GM18951 (cell line): Measurements from ENCODE around the gene ZNF212.
"Not testable (repeated sequence)": the region's sequence is repeated elsewhere in the genome, so short reads cannot be mapped to it uniquely, and the experiment has no call there.

Experiments
- POLR2A ChIP-seq: IDR thresholded peaks from 4 replicates; pipeline ENCODE4 v1.6.1; 2011; ENCODE audit warnings: mild to moderate bottlenecking; ENCODE audit not compliant: insufficient read length, insufficient read depth; ENCODE audit errors: extremely low read depth
- in situ Hi-C: fragments of 300-500 bp; cut with MboI; formaldehyde crosslinking; loops from one replicate; pipeline ENCODE4 v1.12.0; 2022; ENCODE audit warnings: low sequenced_read_pairs, mixed read lengths, inconsistent platforms; ENCODE audit not compliant: unreplicated experiment

The ZNF212 gene

DNA sequence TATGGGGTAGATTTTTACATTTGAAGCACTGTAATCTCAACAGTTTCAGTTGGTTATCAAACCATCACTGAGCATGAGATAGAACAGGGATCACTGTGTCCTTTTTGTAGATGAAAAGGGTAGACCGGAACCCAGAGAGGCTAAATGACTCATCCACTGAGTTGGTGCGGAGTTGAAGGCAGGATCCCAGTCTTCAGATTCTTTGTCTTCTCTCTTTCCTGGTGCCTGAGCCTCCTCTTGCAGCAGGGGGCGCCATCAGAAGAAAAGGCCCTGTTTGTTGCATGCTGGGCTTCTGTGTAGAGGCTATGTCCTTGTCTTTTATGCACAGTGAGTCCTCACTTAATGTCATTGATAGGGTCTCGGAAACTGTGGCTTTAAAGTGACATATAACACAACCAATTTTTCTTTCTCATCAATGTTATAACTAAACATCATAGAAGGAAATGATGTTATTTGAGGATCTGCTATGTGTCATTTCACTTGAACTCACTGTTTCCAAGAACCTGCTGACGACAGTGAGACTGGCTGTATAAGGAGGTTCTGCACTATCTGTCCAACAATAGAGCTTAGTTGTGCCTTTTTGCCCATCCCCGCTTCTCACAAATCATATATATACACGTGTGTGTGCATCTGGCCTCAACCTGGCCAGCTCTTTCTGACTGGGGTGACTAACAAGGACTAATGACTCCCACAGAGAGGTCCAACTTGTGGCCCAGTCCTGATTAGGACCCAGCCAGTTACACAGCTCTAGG is 29.8 kb upstream of the ZNF212 start:
- no peak for TF ChIP-seq POLR2A
- in situ Hi-C loops: no loop called here

DNA sequence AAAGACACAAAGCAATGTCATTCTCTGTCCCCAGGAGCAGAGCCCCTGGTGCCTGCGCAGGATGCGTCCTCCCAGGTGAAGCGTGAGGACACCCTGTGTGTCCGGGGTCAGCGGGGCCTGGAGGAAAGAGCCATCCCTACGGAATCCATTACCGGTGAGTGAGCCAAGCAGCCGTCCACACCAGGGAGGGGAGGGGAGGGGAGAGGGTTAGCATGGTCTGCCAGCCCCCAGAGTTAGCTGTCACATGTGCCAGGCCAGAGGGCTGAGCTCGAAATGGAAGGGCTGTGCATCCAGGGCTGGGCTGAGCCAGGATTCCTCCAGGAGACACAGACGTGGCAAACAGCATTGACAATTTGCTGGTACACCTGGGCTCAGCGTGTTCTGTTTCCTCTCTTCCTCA is 28.9 kb upstream of the ZNF212 start:
- no peak for TF ChIP-seq POLR2A
- in situ Hi-C loops: no loop called here

DNA sequence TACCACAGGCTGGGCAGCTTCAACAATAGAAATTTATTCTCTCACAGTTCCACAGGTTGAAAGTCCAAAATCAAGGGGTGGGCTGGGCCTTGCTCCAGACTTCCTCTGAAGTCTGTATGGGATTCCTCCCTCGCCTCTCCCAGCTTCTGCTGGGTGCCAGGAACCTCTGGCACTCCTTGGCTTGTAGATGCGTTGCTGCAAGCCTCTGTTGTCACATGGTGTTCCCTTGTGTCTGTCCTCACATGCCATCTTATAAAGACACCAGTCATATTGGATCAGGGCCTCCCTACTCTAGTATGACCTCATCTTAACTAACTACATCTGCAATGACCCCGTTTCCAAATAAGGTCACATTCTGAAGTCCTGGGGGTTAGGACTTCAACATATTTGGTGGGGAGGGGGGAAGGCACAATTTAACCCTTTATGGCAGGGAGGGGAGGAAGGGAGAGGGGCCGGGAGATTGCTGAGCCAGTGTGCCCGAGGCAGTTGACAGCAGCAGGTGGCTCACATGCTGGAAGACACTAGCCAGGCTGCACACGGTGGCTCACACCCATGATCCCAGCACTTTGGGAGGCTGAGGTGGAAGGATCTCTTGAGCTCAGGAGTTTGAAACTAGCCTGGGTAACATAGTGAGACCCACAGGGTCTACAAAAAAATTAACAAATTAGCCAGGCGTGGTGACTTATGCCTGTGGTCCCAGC is 25.3 kb upstream of the ZNF212 start:
- no peak for TF ChIP-seq POLR2A
- in situ Hi-C loops: no loop called here

DNA sequence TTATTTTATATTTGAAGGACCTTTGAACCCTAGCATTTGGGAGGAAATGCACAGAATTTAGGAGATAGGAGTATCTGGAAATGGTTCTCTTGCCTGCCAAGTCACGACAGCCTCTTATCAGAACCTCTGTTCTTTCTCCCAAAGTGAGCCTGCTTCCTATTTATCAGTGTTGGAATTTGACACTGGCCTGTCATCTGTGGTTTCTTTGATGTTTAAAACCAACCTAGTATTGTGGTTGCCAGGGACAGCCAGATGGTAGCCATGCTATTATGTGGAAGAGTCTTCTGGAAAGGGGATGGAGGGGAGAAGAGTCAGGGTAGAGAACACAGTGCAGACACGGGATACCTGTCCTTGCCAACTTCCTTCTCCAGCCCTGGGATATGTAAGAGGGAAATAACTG is 23.0 kb upstream of the ZNF212 start:
- no peak for TF ChIP-seq POLR2A
- in situ Hi-C loops: no loop called here

- in situ Hi-C loops: no loop called here
These were observed 21.9 kb upstream of the ZNF212 start for GRCh38 chr7:149217570-149217969.

DNA sequence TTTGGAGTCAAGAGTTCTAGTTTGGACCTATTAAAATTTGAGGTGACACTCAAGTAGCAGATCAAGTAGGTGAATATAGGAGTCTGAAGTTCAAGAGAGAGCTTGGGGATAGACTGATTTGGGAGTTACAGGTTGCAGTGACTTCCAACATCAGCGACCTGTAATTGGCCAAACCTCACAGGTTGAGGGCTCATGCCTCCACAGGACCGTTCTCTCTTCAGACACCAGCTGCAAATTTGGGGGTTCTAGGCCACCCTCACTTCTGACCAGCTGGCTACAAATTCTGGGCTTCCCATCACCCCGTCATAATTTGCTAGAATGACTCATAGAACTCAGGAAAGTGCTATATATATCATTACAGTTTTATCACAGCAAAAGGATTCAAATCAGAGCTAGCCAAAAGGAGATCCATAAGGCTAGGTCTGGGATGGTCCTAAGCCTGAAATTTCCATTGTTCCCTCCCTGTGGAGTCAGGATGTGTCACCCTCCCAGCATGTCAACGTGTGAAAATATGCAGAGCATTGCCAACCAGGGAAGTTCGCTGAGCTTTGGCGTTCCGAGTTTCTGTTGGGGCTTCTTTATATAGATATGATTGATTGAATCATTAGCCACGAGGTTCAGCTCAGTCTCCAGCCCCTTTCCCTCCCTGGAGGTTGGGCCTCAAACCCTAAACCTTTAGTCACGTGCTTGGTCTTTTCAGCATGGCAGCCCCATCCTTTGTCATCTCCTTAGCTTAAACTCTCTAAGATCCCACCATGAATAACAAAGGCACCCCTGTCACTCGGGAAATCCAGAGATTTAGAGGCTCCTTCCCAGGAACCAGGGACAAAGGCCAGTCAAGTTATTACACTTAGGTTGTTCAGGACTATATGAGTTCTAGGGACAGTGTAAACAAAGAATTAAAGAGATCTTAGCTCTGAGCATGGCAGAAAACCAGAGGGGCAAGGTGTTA is 20.7 kb upstream of the ZNF212 start:
- in situ Hi-C loops: no loop called here
- TF ChIP-seq POLR2A: no peak

More at GRCh38 chr7:149217570-149217969, 21.9 kb upstream of the ZNF212 start:
- no peak for TF ChIP-seq POLR2A

DNA sequence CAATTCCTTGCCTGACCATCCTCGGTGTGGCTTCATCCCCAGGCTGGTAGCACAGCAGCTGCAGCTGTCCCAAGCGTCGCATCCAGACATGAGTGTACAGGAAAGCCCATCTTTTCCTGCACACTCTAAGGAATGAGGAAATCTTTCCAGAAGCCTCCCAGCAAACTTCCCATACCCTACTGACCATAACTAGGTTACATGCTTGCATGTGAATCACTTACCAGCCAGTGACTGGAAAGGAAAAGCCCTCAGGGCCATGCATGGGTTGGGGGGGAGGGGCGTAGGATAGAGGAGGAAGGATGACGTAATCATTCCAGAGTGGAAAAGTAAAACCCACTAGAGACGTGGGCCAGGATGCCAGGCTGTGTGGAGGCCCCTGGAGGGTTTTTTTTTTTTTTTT is 18.9 kb upstream of the ZNF212 start:
- in situ Hi-C loops: no loop called here

DNA sequence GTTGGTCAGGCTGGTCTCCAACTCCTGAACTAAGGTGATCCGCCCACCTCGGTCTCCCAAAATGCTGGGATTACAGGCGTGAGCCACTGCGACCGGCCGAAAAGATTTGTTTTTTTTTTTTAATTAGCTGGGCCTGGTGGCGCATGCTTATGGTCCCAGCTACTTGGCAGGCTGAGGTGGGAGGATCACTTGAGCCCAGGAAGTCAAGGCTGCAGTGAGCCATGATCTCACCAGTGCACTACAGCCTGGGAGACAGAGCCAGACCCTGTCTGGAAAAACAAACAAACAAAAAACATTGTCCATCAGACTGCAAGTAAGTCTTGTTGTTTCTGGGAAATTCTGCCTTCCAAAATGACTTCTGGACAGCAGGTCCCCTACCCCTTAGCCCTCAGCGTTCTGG is 16.3 kb upstream of the ZNF212 start:
- in situ Hi-C loops: no loop called here
- TF ChIP-seq POLR2A: no peak

More for the DNA sequence above, 18.9 kb upstream of the ZNF212 start:
- no peak for TF ChIP-seq POLR2A

GRCh38 chr7:149223761-149224160 is 15.7 kb upstream of the ZNF212 start:
- in situ Hi-C loops: no loop called here
- TF ChIP-seq POLR2A: no peak

GRCh38 chr7:149224352-149224751 is 15.1 kb upstream of the ZNF212 start:
- in situ Hi-C loops: no loop called here
- TF ChIP-seq POLR2A: no peak

DNA sequence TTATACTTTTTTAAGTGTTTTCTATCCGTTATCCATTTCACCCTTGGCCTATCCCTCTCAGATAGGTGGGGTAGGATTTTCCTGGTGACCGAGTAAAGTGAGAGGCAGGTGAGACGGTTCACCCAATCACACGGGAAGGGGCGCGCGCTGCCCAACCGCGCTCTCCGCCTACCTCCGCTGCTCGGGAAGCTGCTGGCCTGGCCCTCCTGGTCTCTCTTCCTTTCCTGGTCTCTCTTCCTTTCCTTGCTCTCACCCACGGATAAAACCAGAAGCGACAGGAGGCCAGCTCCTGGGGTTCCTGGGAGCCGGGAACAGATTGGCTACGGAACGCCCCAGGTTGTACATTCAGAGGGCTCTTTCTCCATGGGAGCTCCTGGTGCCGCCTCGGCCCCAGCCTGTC is 14.3 kb upstream of the ZNF212 start:
- in situ Hi-C loops: no loop called here
- TF ChIP-seq POLR2A: no peak

GRCh38 chr7:149225656-149226055 is 13.8 kb upstream of the ZNF212 start:
- peak; percentile 11 for TF ChIP-seq POLR2A
- in situ Hi-C loops: no loop called here

DNA sequence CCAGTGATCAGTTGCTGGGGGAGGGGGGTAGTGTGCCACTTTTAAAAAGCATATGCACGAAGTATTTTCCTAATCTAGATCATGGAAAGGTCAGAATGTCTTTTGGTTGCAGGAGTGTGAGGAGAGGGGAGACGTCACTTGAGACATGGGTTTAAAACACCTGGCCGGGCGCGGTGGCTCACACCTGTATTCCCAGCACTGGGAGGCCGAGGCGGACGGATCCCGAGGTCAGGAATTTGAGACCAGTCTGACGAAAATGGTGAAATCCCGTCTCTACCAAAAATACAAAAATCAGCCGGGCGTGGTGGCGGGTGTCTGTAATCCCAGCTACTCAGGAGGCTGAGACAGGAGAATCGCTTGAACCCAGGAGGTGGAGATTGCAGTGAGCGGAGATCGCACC is 13.1 kb upstream of the ZNF212 start:
- in situ Hi-C loops: not testable (repeated sequence)
